MG63 (cell line): ENCODE measurements around the gene LDLRAD3. TPM values are rescaled to one million over a fixed set of nuclear protein-coding genes. Genes with fewer than 3 reads are reported as not detected.

Experiments
- DNase-seq: peaks from one replicate; pipeline ENCODE4 v3.0.0-alpha.2; 2020
- H3K27me3 ChIP-seq: fragments of 250-450 bp; sonication (Bioruptor Pico); 2 replicates; pipeline ENCODE4 v1.5.1; 2020; ENCODE audit warnings: mild to moderate bottlenecking, moderate library complexity
- H3K36me3 ChIP-seq: fragments of 250-450 bp; sonication (Bioruptor Pico); 2 replicates; pipeline ENCODE4 v1.5.1; 2020; ENCODE audit warnings: mild to moderate bottlenecking, moderate library complexity
- H3K4me3 ChIP-seq: fragments of 250-450 bp; sonication (Bioruptor Pico); 2 replicates; pipeline ENCODE4 v1.5.1; 2020; ENCODE audit warnings: mild to moderate bottlenecking, moderate library complexity
- H3K9me3 ChIP-seq: fragments of 250-450 bp; sonication (Bioruptor Pico); 2 replicates; pipeline ENCODE4 v1.5.1; 2020; ENCODE audit warnings: mild to moderate bottlenecking, moderate library complexity
- total RNA-seq: library from RNA; depleted of rRNA; stranded (reverse); fragments of >200 nt; shearing (Covaris generic); gene quantifications from 2 replicates; pipeline ENCODE4 v1.2.3, GENCODE V29; 2014; ENCODE audit warnings: low replicate concordance

Gene LDLRAD3
- total RNA-seq, 1 experiment from 2014 or later: 1.6 TPM

- Histone ChIP-seq H3K27me3 (no peaks in the 10 kb centered on the region), H3K36me3 (peaks cover 8% of the 10 kb centered on the region), H3K9me3 (no peaks in the 10 kb centered on the region), H3K4me3 (no peak overlapping the region)
- no peak for DNase-seq
Measured at GRCh38 chr11:36101466-36101865, 157.6 kb downstream of the LDLRAD3 start.

GRCh38 chr11:36102868-36103267, 159.0 kb downstream of the LDLRAD3 start:
- no peaks in the 10 kb centered on the region for H3K9me3 ChIP-seq
- peaks cover 8% of the 10 kb centered on the region for H3K36me3 ChIP-seq
- H3K4me3 ChIP-seq: no peak overlapping the region
- DNase-seq: no peak
- H3K27me3 ChIP-seq: no peaks in the 10 kb centered on the region

GRCh38 chr11:36103933-36104530, 160.2 kb downstream of the LDLRAD3 start:
- H3K4me3 ChIP-seq: no peak overlapping the region
- no peaks in the 10 kb centered on the region for H3K9me3 ChIP-seq
- peaks cover 8% of the 10 kb centered on the region for H3K36me3 ChIP-seq
- H3K27me3 ChIP-seq: no peaks in the 10 kb centered on the region
- DNase-seq: no peak

- no peak overlapping the region for H3K4me3 ChIP-seq
- no peaks in the 10 kb centered on the region for H3K27me3 ChIP-seq
- H3K9me3 ChIP-seq: no peaks in the 10 kb centered on the region
Measured at GRCh38 chr11:36104660-36104992, 160.8 kb downstream of the LDLRAD3 start.

DNA sequence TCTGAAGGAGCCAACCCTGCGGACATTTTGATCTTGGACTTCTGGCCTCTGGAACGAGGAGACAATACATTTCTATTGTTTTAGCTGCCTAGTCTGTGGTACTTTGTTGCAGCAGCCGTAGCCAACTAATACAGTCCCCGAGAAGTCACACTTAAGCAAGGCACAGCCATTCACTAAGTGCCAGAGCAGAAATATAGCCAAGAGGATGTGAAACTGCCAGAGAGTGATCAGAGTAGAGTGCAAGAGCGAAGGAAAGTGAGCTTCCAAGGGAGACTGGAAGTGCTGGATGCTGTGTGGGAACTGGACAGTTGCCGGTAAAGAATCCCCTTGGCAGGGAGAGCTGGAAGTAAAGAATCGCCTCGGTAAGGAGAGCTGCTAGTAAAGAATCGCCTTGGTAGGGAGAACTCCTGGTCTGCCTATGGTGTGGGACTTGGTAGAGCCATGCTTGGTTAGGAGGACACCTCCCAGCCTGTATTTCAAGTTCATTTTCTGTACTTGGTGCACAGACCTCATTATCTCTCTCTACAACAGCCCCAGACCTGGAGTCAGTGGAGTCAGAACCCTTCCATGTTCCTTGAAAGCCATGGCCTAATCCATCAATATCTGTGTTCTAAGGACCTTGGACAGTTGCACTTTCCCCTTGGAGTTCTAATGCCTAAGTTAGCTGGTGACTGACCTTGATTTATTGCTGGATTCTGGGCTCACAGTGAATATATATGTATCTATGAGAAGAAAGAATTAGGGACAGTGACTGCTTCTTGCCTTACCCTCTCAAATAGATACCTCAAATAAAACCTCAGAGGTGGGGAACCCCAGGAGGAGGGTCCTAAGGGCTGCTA, 162.1 kb downstream of the LDLRAD3 start:
- Histone ChIP-seq H3K4me3 (no peak overlapping the region), H3K36me3 (no peaks in the 10 kb centered on the region), H3K9me3 (no peaks in the 10 kb centered on the region), H3K27me3 (no peaks in the 10 kb centered on the region)
- no peak for DNase-seq

More at GRCh38 chr11:36104660-36104992, 160.8 kb downstream of the LDLRAD3 start:
- H3K36me3 ChIP-seq: peaks cover 8% of the 10 kb centered on the region
- DNase-seq: no peak

- Histone ChIP-seq H3K9me3 (no peaks in the 10 kb centered on the region), H3K27me3 (no peaks in the 10 kb centered on the region), H3K4me3 (no peak overlapping the region), H3K36me3 (no peaks in the 10 kb centered on the region)
- DNase-seq: no peak
Measured at GRCh38 chr11:36107547-36107946, 163.7 kb downstream of the LDLRAD3 start.

- no peaks in the 10 kb centered on the region for H3K36me3 ChIP-seq
- no peaks in the 10 kb centered on the region for H3K9me3 ChIP-seq
Measured at GRCh38 chr11:36108881-36109589, 165.2 kb downstream of the LDLRAD3 start.

DNA sequence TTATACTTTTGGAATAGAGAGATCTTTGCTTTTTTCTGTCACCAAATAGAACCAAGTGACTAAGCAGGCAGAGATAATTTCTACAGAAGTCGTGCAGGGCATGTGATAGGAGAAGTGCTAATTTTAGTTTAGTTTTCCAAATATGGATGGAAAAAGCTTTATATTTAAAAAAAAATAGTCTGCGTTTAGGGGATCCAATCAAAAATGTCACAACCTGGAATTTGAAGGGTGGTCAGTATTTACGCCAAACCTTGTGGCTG, 165.7 kb downstream of the LDLRAD3 start:
- no peak for DNase-seq
- no peaks in the 10 kb centered on the region for H3K9me3 ChIP-seq
- no peaks in the 10 kb centered on the region for H3K27me3 ChIP-seq
- H3K36me3 ChIP-seq: no peaks in the 10 kb centered on the region
- no peak overlapping the region for H3K4me3 ChIP-seq

More at GRCh38 chr11:36108881-36109589, 165.2 kb downstream of the LDLRAD3 start:
- H3K27me3 ChIP-seq: no peaks in the 10 kb centered on the region
- DNase-seq: no peak
- H3K4me3 ChIP-seq: no peak overlapping the region

- Histone ChIP-seq H3K27me3 (no peaks in the 10 kb centered on the region), H3K4me3 (no peak overlapping the region), H3K36me3 (no peaks in the 10 kb centered on the region), H3K9me3 (no peaks in the 10 kb centered on the region)
- DNase-seq: no peak
Measured at GRCh38 chr11:36109850-36110606, 166.2 kb downstream of the LDLRAD3 start.

DNA sequence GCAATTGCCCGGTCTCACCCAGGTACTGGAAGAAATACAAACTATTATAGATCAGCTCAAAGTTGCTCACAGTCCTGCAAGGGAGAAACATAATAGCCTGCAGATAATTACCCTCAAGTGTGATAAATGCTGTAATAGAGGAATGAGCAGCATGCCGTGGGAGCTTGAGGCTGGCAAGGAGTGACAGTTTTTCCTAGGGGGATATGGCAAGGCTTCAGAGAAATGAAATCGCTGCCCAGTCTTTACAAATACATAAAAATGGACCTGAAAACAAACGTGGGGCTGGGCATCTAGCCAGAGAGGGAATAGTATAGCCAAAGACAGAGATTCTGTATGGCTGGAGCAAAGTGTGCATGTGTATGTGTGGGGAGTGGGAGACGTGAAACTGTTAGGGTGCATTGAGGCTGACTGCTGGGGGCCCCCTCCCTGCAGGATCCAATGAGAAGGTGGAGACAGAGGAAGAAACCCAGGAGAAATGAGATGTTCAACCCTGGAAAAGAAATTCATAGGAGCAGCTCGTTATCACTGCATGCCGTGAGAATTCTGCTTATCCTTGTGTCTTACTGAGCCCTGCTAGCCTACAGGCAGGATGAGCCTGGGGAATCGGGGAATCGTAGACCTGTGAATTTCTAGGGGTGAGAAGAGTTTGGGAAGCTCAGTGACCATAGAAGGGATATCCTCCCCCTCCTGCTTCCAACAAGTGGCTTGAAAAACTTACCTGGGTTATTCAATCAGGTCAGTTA, 167.0 kb downstream of the LDLRAD3 start:
- Histone ChIP-seq H3K27me3 (no peaks in the 10 kb centered on the region), H3K4me3 (no peak overlapping the region), H3K36me3 (no peaks in the 10 kb centered on the region), H3K9me3 (no peaks in the 10 kb centered on the region)
- DNase-seq: no peak

DNA sequence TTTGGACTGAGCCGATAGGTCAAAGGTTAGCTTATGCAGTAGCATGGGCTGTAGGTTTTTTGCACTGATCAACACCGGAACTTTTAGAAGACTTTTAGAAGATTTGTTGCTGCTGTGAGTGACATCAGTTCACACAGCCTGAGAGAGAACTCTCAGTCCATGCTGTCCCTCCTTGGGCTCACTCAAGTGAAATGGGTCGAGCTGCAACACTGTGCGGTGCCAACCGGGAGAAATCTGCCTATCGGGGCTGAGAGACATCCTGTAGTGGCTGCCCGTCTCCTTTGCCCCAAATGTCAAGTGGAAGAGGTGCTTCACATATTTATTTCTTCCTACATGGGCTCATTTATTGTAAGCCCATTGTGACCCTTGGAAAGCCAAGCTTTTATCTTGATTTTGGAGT, 170.2 kb downstream of the LDLRAD3 start:
- no peaks in the 10 kb centered on the region for H3K36me3 ChIP-seq
- no peaks in the 10 kb centered on the region for H3K27me3 ChIP-seq
- no peaks in the 10 kb centered on the region for H3K9me3 ChIP-seq
- H3K4me3 ChIP-seq: no peak overlapping the region
- DNase-seq: no peak

- DNase-seq: no peak
- Histone ChIP-seq H3K27me3 (no peaks in the 10 kb centered on the region), H3K36me3 (no peaks in the 10 kb centered on the region), H3K4me3 (no peak overlapping the region), H3K9me3 (no peaks in the 10 kb centered on the region)
Measured at GRCh38 chr11:36115378-36115801, 171.5 kb downstream of the LDLRAD3 start.

DNA sequence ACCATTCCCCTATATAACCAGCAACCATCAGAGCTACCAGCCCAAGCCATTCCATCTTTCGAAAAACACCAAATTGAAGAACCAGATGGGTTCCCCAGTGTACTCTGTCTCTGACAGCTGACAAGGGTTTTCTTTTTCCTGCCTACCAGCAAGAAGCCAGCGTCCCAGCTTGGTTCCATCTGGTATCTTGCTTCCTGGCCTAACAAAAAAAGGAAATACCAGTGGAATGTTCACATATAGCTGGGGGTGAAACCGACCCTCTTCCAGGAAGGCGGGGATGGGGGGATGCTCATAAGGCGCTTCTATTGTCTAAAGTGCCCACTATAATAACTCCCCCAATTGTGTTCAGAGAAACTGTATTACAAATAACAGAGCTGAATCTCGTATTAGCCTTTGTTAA, 172.3 kb downstream of the LDLRAD3 start:
- Histone ChIP-seq H3K36me3 (no peaks in the 10 kb centered on the region), H3K4me3 (no peak overlapping the region), H3K27me3 (no peaks in the 10 kb centered on the region), H3K9me3 (no peaks in the 10 kb centered on the region)
- DNase-seq: no peak

- H3K9me3 ChIP-seq: no peaks in the 10 kb centered on the region
- no peaks in the 10 kb centered on the region for H3K36me3 ChIP-seq
- H3K4me3 ChIP-seq: no peak overlapping the region
- DNase-seq: no peak
- H3K27me3 ChIP-seq: no peaks in the 10 kb centered on the region
Measured at GRCh38 chr11:36118084-36118483, 174.2 kb downstream of the LDLRAD3 start.

DNA sequence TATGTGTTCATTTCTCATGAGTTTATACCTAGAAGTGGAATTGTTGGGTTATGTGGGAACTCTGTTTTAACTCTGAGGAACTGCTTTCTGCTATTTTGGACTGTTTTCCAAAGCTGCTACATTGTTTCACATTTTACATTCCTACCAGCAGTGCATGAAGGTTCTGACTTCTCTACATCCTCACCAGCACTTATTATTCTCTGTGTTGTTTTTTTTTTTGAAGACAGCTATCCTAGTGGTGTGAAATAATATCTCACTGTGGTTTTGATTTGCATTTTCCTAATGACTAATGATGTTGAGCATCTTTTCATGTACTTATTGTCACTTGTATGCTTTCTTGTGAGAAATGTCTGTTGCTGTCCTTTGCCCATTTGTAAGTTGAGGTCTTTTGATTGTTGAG, 175.4 kb downstream of the LDLRAD3 start:
- Histone ChIP-seq H3K4me3 (no peak overlapping the region), H3K36me3 (no peaks in the 10 kb centered on the region), H3K9me3 (no peaks in the 10 kb centered on the region), H3K27me3 (no peaks in the 10 kb centered on the region)
- no peak for DNase-seq

DNA sequence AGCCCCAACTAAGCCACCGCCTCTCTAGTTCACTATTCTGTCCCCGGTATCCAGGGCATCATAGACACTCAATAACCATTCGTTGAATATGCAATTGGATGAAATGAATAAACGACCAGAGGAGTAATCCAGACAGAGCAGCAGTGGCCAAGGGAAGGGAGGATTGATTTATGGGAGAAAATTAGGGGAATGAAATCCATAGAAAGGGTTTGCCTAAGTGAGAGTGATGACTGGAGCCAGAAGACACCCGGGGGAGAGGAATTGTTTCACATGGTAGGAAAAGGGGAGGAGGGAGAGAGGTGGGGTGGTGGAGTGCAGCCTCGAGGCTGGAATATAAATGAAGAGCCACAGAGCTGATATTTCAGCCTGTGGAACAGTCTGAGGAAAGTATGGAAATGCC, 177.2 kb downstream of the LDLRAD3 start:
- no peaks in the 10 kb centered on the region for H3K27me3 ChIP-seq
- no peaks in the 10 kb centered on the region for H3K36me3 ChIP-seq
- H3K9me3 ChIP-seq: no peaks in the 10 kb centered on the region
- no peak overlapping the region for H3K4me3 ChIP-seq
- no peak for DNase-seq
